Endothelial cell of umbilical vein (primary cell): Measurements from ENCODE around the gene INHA. TPM values are rescaled to one million over a fixed set of nuclear protein-coding genes. Genes with fewer than 3 reads are reported as not detected.

Experiments
- BruUV-seq: library from RNA; stranded (reverse); fragments of 400-500 nt; replicated peaks from 2 replicates; lab custom pipeline; 2021; lab: Mats Ljungman, UMichigan
- CTCF ChIA-PET: fragments of 300-600, 350-600 bp; sonication (Branson Sonifier 250); formaldehyde crosslinking; loops from one replicate; lab custom pipeline; 2021; ENCODE audit warnings: antibody characterized with exemption, inconsistent platforms; lab: Charles Lee
- POLR2A ChIA-PET: fragments of 300-600, 350-600 bp; sonication (Branson Sonifier 250); formaldehyde crosslinking; loops from one replicate; lab custom pipeline; 2021; ENCODE audit warnings: antibody characterized with exemption, inconsistent platforms; lab: Charles Lee
- DNase-seq: peaks from one replicate; pipeline ENCODE4 v3.0.0-alpha.2; 2011; ENCODE audit warnings: low read depth, low spot score
- FAIRE-seq: peaks from 2 replicates; lab custom pipeline; 2011; peaks lifted over from hg19 to GRCh38; lab: Jason Lieb, UNC
- H2AFZ ChIP-seq: 2 replicates; pipeline ENCODE4 v1.6.0; 2012; ENCODE audit warnings: low read depth, low read length, control low read depth, inconsistent platforms
- H3K27ac ChIP-seq: 2 replicates; pipeline ENCODE4 v1.5.1; 2011; ENCODE audit warnings: low read depth, mild to moderate bottlenecking, control low read depth, low read length, moderate library complexity; ENCODE audit not compliant: insufficient read depth
- H3K27me3 ChIP-seq, 2 experiments: 2 replicates each; pipeline versions ENCODE4 v1.6.0 to v1.6.1; 2011; ENCODE audit warnings: low read length in 2 of 2, mixed read lengths in 1 of 2; ENCODE audit not compliant: control insufficient read depth in 2 of 2, insufficient read depth in 2 of 2
- H3K36me3 ChIP-seq, 2 experiments: 2 replicates in 1 of 2; 3 replicates in 1 of 2; pipeline ENCODE4 v1.5.1; 2011; ENCODE audit warnings: low read length in 2 of 2, mild to moderate bottlenecking in 1 of 2, moderate library complexity in 1 of 2; ENCODE audit not compliant: control insufficient read depth in 2 of 2, insufficient read depth in 2 of 2; ENCODE audit errors: extremely low read depth in 1 of 2
- H3K4me1 ChIP-seq: 3 replicates; pipeline ENCODE4 v1.5.1; 2011; ENCODE audit warnings: mild to moderate bottlenecking, low read length; ENCODE audit not compliant: control insufficient read depth, insufficient read depth; ENCODE audit errors: extremely low read depth
- H3K4me2 ChIP-seq: 2 replicates; pipeline ENCODE4 v1.6.1; 2011; ENCODE audit warnings: low read length, control low read depth, mixed read lengths; ENCODE audit not compliant: insufficient read depth
- H3K4me3 ChIP-seq, 3 experiments: fragments of 200-600 bp in 1 of 3; sonication (generic), shearing (Covaris generic) in 1 of 3; replicated peaks in 1 of 3; 2 replicates each; pipeline ENCODE4 v1.5.1; 2011 to 2016; ENCODE audit warnings: control low read depth in 3 of 3, low read length in 3 of 3, mild to moderate bottlenecking in 2 of 3, inconsistent platforms in 1 of 3, low read depth in 1 of 3, moderate library complexity in 1 of 3; ENCODE audit not compliant: insufficient read depth in 1 of 3
- H3K79me2 ChIP-seq: 2 replicates; pipeline ENCODE4 v1.6.0; 2012; ENCODE audit warnings: low read length, inconsistent platforms; ENCODE audit not compliant: control insufficient read depth, insufficient read depth
- H3K9ac ChIP-seq: replicated peaks from 2 replicates; pipeline ENCODE3; 2011; ENCODE audit warnings: low read length, control low read depth; ENCODE audit not compliant: insufficient read depth; ENCODE audit errors: extremely low read depth
- H3K9me1 ChIP-seq: replicated peaks from 3 replicates; pipeline ENCODE4 v1.6.0; 2011; ENCODE audit warnings: mild to moderate bottlenecking, low read length; ENCODE audit not compliant: control insufficient read depth, insufficient read depth; ENCODE audit errors: extremely low read depth
- H3K9me3 ChIP-seq: replicated peaks from 2 replicates; pipeline ENCODE4 v1.5.1; 2012; ENCODE audit warnings: low read length, inconsistent platforms; ENCODE audit not compliant: control insufficient read depth, insufficient read depth
- H4K20me1 ChIP-seq: replicated peaks from 2 replicates; pipeline ENCODE3; 2011; ENCODE audit warnings: mild to moderate bottlenecking, low read length; ENCODE audit not compliant: control insufficient read depth, insufficient read depth; ENCODE audit errors: extremely low read depth
- CTCF ChIP-seq, 2 donors: IDR thresholded peaks; 1 replicate in 1 of 2; 2 replicates in 1 of 2; pipeline ENCODE4 v1.5.1; 2011; ENCODE audit warnings: low read length in 2 of 2, mild to moderate bottlenecking in 2 of 2, moderate library complexity in 2 of 2, control low read depth in 1 of 2, inconsistent platforms in 1 of 2, low read depth in 1 of 2; ENCODE audit not compliant: insufficient read depth in 1 of 2; ENCODE audit errors: extremely low read depth in 1 of 2
- EZH2 ChIP-seq: IDR thresholded peaks from 2 replicates; pipeline ENCODE4 v1.6.1; 2012; ENCODE audit warnings: borderline replicate concordance, low read depth, mild to moderate bottlenecking, moderate library complexity, low read length, inconsistent platforms; ENCODE audit not compliant: severe bottlenecking
- FOS ChIP-seq: IDR thresholded peaks from 2 replicates; pipeline ENCODE4 v1.6.1; 2011; ENCODE audit warnings: mild to moderate bottlenecking, low read length, moderate library complexity, borderline replicate concordance; ENCODE audit not compliant: insufficient read depth
- GATA2 ChIP-seq: IDR thresholded peaks from 2 replicates; pipeline ENCODE4 v1.7.0; 2011; ENCODE audit warnings: low read depth, mild to moderate bottlenecking, moderate library complexity, mixed read lengths, low read length; ENCODE audit not compliant: insufficient read length, insufficient read depth
- JUN ChIP-seq: IDR thresholded peaks from 2 replicates; pipeline ENCODE4 v1.6.1; 2011; ENCODE audit warnings: borderline replicate concordance, low read depth; ENCODE audit not compliant: insufficient read length, insufficient read depth
- MYC ChIP-seq: IDR thresholded peaks from one replicate; pipeline ENCODE4 v1.6.1; 2011; ENCODE audit warnings: mild to moderate bottlenecking, low read depth, low read length
- POLR2A ChIP-seq: IDR thresholded peaks from 2 replicates; pipeline ENCODE4 v1.6.1; 2012; ENCODE audit warnings: low read depth, mild to moderate bottlenecking, control low read depth, low read length
- POLR2AphosphoS5 ChIP-seq: IDR thresholded peaks from 2 replicates; pipeline ENCODE4 v1.6.1; 2012; ENCODE audit warnings: low read depth, mild to moderate bottlenecking, control low read depth, low read length, moderate library complexity; ENCODE audit not compliant: insufficient read depth
- dilution Hi-C: fragments of 300-500 bp; cut with MboI; formaldehyde crosslinking; loops from one replicate; pipeline ENCODE4 v1.15.0; 2019; ENCODE audit warnings: low sequenced_read_pairs; ENCODE audit not compliant: extremely low pct_ligation_motif_present
- intact Hi-C: fragments of 100-400 bp; cut with micrococcal nuclease; formaldehyde crosslinking; loops from one replicate; pipeline ENCODE4 v1.10.0; 2022
- polyA plus RNA-seq, 4 experiments: library from polyadenylated mRNA; depleted of rRNA in 3 of 4; stranded (reverse) in 3 of 4; unstranded in 1 of 4; fragments of >200 nt; gene quantifications; 2 replicates each; pipeline versions ENCODE4 v1.2.1 to v1.2.3, GENCODE V29; 2011 to 2012; ENCODE audit warnings: missing spikeins in 1 of 4
- total RNA-seq: library from RNA; stranded (reverse); gene quantifications from 2 replicates; pipeline ENCODE4 v1.2.3, GENCODE V29; 2021
- TF ChIP-seq, protein P1 (sequence below): IDR thresholded peaks from 2 replicates; pipeline ENCODE4 v1.6.1; 2011; ENCODE audit not compliant: insufficient read depth, insufficient read length

INHA gene
- total and polyA plus RNA-seq, 2 donors (not counting 3 experiments of a cell fraction or from before 2014, with no cell fraction given) = 0.06 TPM; not detected in 1

- intact Hi-C loops (no loop called here), dilution Hi-C loops (no loop called here)
- no peak for FAIRE-seq
- ChIA-PET POLR2A (no interaction called here), CTCF (interaction anchor here (1.3 kb wide), 1 partner anchor 64 kb away, joined by 6 read pairs; no protein-coding TSS in a partner anchor)
- no peaks in the 10 kb centered on the region for H3K79me2 ChIP-seq
- no peak overlapping the region for H3K4me3 ChIP-seq
- no peak for DNase-seq
- no peaks in the 10 kb centered on the region for H3K9me1 ChIP-seq
- H3K9ac ChIP-seq = no peak overlapping the region
- no peaks in the 10 kb centered on the region for H4K20me1 ChIP-seq
- no peaks in the 10 kb centered on the region for H3K36me3 ChIP-seq
- no peak overlapping the region for H2AFZ ChIP-seq
- H3K4me2 ChIP-seq = no peak overlapping the region
- TF ChIP-seq, protein P1, sequence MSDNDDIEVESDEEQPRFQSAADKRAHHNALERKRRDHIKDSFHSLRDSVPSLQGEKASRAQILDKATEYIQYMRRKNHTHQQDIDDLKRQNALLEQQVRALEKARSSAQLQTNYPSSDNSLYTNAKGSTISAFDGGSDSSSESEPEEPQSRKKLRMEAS = no peak
- TF ChIP-seq EZH2 (no peak), FOS (no peak), POLR2AphosphoS5 (no peak), MYC (no peak), POLR2A (no peak), CTCF (IDR thresholded peaks at IDR 0.05; ENCODE audit: extremely low read depth in 1 of 2, insufficient read depth in 1 of 2, low read depth in 1 of 2, low read length in 2 of 2) (no peak), GATA2 (no peak), JUN (no peak)
- H3K27me3 ChIP-seq = peaks cover 12 to 14% of the 10 kb centered on the region in 2 experiments
- no peak overlapping the region for H3K27ac ChIP-seq
- H3K4me1 ChIP-seq = no peaks in the 10 kb centered on the region
- H3K9me3 ChIP-seq = no peaks in the 10 kb centered on the region
- BruUV-seq = no TSS peak
These were observed 52.5 kb downstream of the INHA start for GRCh38 chr2:219624565-219624964.
